SHP77 (cell line): ENCODE data around the gene CAPG.
"Not testable (repeated sequence)": the region's sequence is repeated elsewhere in the genome, so short reads cannot be mapped to it uniquely, and the experiment has no call there.

Source experiments
- DNase-seq, 2 experiments: peaks; one replicate each; lab custom pipeline; 2025; lab: John Stamatoyannopoulos, UW

Gene CAPG

DNA sequence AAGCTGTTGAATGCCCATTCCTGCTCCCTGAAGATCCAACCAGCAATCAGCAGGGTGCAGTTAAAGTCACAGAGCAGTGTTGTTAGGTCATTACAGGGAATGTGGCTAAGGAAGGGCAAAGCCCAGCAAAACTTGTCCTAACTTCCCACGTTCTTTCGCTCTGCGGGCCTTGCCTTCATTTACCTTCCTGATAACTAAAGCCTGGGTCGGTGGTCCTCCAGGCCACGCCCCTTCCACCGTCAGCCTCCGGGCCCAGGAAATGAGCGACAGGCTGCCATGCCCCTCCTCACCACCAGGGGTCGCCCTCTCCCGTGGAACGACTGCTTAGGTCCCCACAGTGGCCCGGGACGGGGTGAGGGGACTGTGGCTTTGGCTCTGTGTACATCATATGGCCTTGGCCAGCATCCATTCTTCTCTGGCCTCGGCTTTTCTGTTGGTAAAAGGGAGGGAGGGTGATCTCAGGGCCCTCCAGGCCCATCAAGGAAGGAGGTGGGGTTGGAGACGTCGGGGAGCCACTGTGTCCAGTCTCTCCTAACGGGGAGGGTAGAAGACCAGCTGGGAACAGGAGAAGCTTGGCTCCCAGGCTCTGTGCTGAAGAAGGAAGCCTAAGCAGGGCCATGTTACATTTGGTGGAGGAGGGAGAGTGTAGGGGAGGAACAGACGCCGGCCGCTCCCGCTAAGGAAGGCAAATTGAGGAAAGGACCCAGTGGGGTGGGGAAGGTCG is 10.5 kb upstream of the CAPG start:
- peak; percentile 87 to 88 for DNase-seq

GRCh38 chr2:85419009-85419675 is 9.0 kb upstream of the CAPG start:
- no peak for DNase-seq

GRCh38 chr2:85418132-85419008 is 8.2 kb upstream of the CAPG start, which contains the start of gene SH2D6:
Gene SH2D6 (plus strand): TSS chr2:85418714. CDS start chr2:85429466, 10,752 bp downstream.
- peak; percentile 61 to 91 for DNase-seq

DNA sequence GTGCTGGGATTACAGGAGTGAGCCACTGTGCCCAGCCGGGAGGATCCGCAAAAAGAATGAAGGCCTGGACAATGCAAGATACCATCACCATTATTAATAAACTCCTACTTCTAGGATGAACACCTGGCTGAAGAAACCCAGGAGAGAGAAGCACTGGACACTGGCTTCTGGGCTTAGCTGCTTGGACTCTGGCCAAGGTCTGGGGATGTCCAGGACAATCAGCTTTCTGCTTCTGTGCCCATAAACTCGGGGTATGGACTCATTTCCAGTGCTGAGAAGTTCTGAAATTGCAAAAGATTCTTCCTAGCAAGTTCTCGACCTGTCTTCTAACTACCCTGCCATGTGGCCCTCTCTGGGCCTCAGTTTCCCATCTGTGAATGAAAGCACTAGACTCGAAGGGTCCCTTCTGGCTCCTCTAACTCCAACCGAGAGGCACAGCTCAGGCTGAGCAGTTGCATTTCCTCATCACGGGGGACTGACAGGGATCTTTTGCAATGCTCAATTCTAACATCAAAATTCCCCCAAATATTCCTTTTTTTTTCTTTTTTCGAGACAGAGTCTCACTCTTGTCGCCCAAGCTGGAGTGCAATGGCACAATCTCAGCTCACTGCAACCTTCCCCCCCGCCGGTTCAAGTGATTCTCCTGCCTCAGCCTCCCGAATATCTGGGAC is 5.9 kb upstream of the CAPG start:
- no peak for DNase-seq

DNA sequence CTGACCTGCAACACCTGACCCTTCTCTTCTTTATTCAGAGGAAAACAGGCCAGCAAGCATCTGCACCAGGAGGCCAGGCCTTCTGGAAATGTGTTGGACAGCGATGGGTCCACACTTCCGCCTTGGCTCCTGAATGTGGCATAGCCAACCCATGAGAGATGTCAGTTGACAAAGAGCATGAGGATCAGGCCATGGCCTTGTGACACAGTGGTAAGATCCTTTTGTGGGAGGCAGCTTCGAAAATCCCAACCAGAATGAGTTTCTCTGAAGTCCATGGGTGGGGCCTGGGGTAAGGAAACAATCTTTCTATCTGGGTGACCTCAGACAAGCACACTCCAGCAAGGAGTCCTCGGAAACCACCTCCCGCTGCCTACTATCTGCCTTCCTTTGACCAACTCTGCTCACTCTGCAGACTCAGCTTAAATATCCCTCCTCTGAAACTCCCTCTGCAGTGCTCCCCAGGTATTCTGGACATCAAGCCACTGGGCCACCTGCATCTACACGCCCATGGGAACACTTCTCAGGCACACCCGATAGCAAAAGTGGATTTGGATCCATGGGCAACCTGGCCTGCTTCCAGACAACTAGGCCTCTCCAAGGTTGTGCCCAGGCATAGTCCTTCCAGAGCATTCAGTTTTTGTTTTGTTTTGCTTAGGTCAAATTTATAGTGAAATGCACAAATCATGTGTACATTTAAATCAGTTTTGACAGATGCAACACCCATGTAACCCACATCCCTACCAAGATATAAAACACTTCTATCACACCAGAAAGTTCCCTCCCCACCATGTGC is 4.8 kb upstream of the CAPG start:
- DNase-seq: no peak

- DNase-seq: not testable (repeated sequence)
Measured at GRCh38 chr2:85414421-85414759, 4.2 kb upstream of the CAPG start.

DNA sequence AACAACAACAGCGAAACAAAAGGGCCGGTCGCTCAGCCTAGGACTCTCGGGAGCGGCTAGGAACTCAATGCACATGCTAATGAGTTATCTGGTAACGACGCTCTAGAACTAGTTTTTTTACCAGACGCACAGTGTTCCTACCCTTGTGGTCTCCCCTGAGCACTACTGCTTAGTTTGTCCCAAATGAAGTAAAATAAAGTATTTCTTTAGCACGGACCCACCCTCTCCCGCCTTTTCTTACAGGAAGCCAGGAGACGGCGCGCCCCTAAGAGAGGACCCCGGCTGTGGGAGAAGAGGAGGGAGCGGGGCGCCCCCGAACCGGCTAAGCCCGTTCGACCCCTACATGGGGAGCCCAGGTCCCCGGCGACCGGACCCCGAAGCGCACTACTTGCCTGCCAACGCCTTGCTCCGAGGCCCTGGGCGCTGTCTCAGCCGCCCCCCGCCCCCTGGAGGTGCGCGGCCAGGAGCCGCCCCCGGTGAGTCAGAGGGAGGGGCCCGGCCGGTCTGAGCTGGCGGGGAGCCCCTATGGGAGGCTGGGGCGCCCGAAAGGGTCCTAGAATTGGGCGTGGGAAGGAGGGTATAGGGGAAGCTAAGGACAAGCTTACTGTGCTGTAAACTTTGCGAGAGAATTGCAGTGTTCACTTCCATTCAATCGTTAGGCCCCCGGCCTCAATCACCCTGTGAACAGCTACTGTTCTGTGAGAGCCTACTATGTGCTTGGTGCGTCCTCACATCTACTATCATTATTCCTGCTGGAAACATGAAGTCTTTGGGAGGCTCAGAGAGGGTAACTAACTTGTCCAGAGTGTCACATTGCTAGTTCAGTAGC is 3.6 kb upstream of the CAPG start:
- no peak for DNase-seq

DNA sequence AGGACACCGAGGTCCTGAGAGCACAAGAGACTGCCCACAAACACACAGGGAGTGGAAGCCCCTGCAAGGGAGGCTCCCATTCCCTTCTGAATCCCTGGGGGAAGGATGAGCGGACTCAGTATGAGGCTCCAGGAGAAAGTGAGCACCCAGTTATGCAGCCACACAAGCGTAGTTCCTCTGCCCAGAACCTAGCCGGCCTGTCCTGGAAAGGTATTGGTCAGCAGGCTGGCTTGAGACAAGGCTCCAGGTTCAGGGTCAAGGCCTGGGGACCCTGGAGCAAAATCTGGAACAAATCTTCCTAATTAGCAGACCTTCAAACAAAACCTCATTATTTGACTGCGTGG is 1.2 kb upstream of the CAPG start:
- no peak for DNase-seq

GRCh38 chr2:85410584-85411404 is 628 bp upstream of the CAPG start:
- no peak for DNase-seq

GRCh38 chr2:85405201-85406059 is 4.7 kb downstream of the CAPG start:
- no peak for DNase-seq

- no peak for DNase-seq
Measured at GRCh38 chr2:85401844-85402243, 8.3 kb downstream of the CAPG start.

- no peak for DNase-seq
Measured at GRCh38 chr2:85401464-85401805, 8.7 kb downstream of the CAPG start.

- DNase-seq: no peak
Measured at GRCh38 chr2:85400541-85401463, 9.4 kb downstream of the CAPG start.

DNA sequence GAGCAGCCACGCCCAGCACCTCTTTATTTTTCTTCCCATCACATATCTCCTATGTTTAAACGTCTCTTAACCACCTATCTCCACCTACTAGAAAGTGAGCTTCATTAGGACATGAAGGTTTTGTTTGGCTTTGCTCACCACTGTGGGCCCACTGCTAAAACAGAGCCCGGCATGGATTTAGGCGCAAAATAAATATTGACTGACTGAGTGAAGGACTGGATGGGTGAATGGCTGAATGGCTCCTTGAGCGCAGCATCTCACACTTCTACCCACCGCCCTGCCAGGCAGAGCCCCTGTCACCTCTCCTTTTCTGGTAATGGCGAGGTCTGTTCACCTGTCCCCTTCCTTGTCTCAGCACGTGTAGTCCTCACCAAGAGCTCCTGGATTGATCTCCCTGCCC is 10.1 kb downstream of the CAPG start:
- no peak for DNase-seq

- no peak for DNase-seq
Measured at GRCh38 chr2:85399183-85399455, 11.0 kb downstream of the CAPG start.

DNA sequence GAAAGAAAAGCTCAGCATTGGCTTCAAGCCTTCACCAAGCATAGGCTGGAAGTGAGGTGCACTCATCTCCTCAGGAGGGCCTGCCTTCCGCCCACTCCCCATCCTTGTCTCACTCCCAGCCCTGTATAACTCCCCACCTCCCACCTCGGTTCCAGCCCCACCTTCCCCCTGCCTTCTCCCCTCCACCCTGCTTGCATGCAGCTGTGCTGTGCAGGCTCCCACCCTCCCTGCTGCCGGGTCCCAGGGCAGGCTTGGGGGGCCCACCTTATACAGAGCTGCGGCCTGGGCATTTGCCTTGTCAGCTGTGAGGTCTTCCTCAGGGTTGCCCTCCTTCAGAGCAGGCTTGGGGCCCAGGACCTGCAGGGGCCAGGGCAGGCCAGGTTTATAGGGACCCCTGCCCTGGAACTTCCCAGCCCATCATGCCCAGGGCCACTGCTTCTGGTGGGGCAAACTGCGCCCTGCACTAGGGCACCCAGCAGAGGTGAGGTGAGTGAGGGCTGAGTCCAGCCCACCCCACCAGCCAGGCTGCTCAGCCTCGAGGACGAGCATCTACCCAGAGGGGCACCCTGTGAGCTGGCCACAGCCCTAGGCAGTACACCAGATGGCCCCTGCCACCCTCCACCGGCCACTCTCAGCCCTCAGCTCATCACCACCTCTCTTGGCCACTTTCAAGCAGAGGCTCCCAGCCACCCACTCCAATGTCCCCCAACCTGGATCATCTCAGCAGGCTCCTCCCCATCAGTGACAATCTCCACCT is 11.6 kb downstream of the CAPG start:
- DNase-seq: no peak

DNA sequence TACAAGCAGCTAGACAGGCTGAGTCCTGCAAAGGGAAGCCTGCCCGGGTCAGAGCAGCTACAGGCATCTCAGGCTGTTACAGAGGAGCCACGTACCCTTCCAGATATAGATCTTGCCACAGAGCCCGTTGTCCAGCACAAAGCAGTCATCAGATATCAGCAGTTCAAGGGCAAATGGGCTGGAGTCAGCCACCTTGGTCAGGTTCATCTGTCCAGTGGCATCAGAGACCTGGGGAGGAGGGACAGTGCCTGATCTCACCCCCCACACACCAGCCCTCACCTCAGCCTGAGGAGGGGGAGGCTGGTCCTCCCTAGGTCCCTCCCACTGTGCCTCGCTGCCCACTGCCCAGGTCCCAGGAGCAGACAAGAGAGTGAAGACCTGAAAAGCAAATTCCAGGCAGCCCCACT is 12.2 kb downstream of the CAPG start:
- DNase-seq: no peak
